Activated T-helper 1 cell treated with anti-CD3 and anti-CD28 coated beads, Interleukin-12 subunit alpha, Interleukin-12 subunit beta, Interleukin-2, Interleukin-4 antibody, amounts not matched to agents 30 ng/mL and 10 ng/mL and 1 ng/mL, durations not matched to agents 14 hours and 24 hours and 36 hours (primary cell): ENCODE measurements around the gene FAM83C. TPM values are rescaled to one million over a fixed set of nuclear protein-coding genes. Genes with fewer than 3 reads are reported as not detected.
"Not testable (repeated sequence)": the region's sequence is repeated elsewhere in the genome, so short reads cannot be mapped to it uniquely, and the experiment has no call there.

Experiments
- DNase-seq: peaks from one replicate; pipeline ENCODE4 v3.0.0; 2021; ENCODE audit warnings: low spot score
- H3K27ac Mint-ChIP-seq: one replicate; pipeline ENCODE4 v1.8.0; 2021; ENCODE audit warnings: mild to moderate bottlenecking, mixed read lengths
- H3K27me3 Mint-ChIP-seq: one replicate; pipeline ENCODE4 v1.8.0; 2022; ENCODE audit warnings: mild to moderate bottlenecking, moderate library complexity, mixed read lengths; ENCODE audit not compliant: insufficient read depth
- H3K36me3 Mint-ChIP-seq: one replicate; pipeline ENCODE4 v1.8.0; 2021; ENCODE audit warnings: low read depth, mixed read lengths
- H3K4me1 Mint-ChIP-seq: one replicate; pipeline ENCODE4 v1.8.0; 2021; ENCODE audit warnings: low read depth, mixed read lengths
- H3K4me3 Mint-ChIP-seq: one replicate; pipeline ENCODE4 v1.8.0; 2021; ENCODE audit warnings: mild to moderate bottlenecking, moderate library complexity, mixed read lengths
- H3K9me3 Mint-ChIP-seq: one replicate; pipeline ENCODE4 v1.8.0; 2021; ENCODE audit warnings: mixed read lengths
- intact Hi-C: fragments of 100-400 bp; cut with micrococcal nuclease; formaldehyde crosslinking; loops from one replicate; pipeline ENCODE4 v1.15.1; 2024
- total RNA-seq: library from RNA; stranded (reverse); gene quantifications from 2 replicates; pipeline ENCODE4 v1.2.3, GENCODE V29; 2022

The FAM83C gene
- total RNA-seq, 1 donor from 2014 or later, result not detected

GRCh38 chr20:35327074-35327976 lies 35.1 kb upstream of the FAM83C start:
- DNase-seq, result no peak
- Mint-ChIP-seq H3K9me3 (no peaks in the 10 kb centered on the region), H3K27ac (no peak overlapping the region), H3K36me3 (peaks cover 6% of the 10 kb centered on the region), H3K4me3 (no peak overlapping the region), H3K4me1 (peaks cover 59% of the 10 kb centered on the region), H3K27me3 (no peaks in the 10 kb centered on the region)
- intact Hi-C loops, result no loop called here

- Mint-ChIP-seq H3K27me3 (no peaks in the 10 kb centered on the region), H3K27ac (no peak overlapping the region), H3K9me3 (no peaks in the 10 kb centered on the region), H3K4me3 (no peak overlapping the region), H3K4me1 (peaks cover 57% of the 10 kb centered on the region), H3K36me3 (peaks cover 6% of the 10 kb centered on the region)
- DNase-seq, result no peak
- intact Hi-C loops, result no loop called here
These were observed 34.5 kb upstream of the FAM83C start for GRCh38 chr20:35326740-35327073.

GRCh38 chr20:35326021-35326739 lies 34.0 kb upstream of the FAM83C start:
- intact Hi-C loops, result no loop called here
- DNase-seq, result no peak
- H3K27me3 Mint-ChIP-seq, result no peaks in the 10 kb centered on the region
- peaks cover 6% of the 10 kb centered on the region for H3K36me3 Mint-ChIP-seq
- H3K27ac Mint-ChIP-seq, result peak overlapping the region; percentile 54
- peaks cover 52% of the 10 kb centered on the region for H3K4me1 Mint-ChIP-seq
- no peak overlapping the region for H3K4me3 Mint-ChIP-seq
- no peaks in the 10 kb centered on the region for H3K9me3 Mint-ChIP-seq

GRCh38 chr20:35325401-35325800 lies 33.2 kb upstream of the FAM83C start:
- intact Hi-C loops, result no loop called here
- no peaks in the 10 kb centered on the region for H3K27me3 Mint-ChIP-seq
- peaks cover 44% of the 10 kb centered on the region for H3K4me1 Mint-ChIP-seq
- peak overlapping the region; percentile 1 for H3K27ac Mint-ChIP-seq
- H3K4me3 Mint-ChIP-seq, result no peak overlapping the region
- DNase-seq, result no peak
- peaks cover 6% of the 10 kb centered on the region for H3K36me3 Mint-ChIP-seq
- H3K9me3 Mint-ChIP-seq, result no peaks in the 10 kb centered on the region

- peaks cover 2% of the 10 kb centered on the region for H3K36me3 Mint-ChIP-seq
- intact Hi-C loops, result no loop called here
- no peaks in the 10 kb centered on the region for H3K27me3 Mint-ChIP-seq
- no peaks in the 10 kb centered on the region for H3K9me3 Mint-ChIP-seq
- no peak for DNase-seq
- H3K4me3 Mint-ChIP-seq, result no peak overlapping the region
- H3K4me1 Mint-ChIP-seq, result peaks cover 34% of the 10 kb centered on the region
- H3K27ac Mint-ChIP-seq, result no peak overlapping the region
These were observed 28.3 kb upstream of the FAM83C start for GRCh38 chr20:35320396-35321126.

DNA sequence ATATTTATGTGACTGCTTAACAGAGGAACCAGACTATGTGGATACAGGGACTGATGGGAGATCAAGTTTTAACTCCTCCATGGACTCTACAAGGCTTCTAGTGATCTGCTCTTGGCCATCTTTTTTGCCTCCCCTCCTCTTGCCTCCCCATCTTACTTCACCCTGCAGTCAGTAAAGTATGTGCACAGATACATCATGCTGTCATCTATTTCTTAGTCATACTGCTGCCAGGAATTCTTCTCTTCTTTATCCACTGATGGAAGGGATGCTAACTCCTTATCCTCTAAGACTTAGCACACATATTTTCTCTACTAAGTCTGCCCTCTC lies 27.6 kb upstream of the FAM83C start:
- Mint-ChIP-seq H3K4me1 (peaks cover 41% of the 10 kb centered on the region), H3K36me3 (peaks cover 7% of the 10 kb centered on the region), H3K27ac (no peak overlapping the region)

GRCh38 chr20:35319192-35319870 lies 27.1 kb upstream of the FAM83C start:
- Mint-ChIP-seq H3K9me3 (no peaks in the 10 kb centered on the region), H3K27ac (no peak overlapping the region), H3K36me3 (peaks cover 9% of the 10 kb centered on the region), H3K4me1 (peaks cover 46% of the 10 kb centered on the region), H3K4me3 (no peak overlapping the region), H3K27me3 (no peaks in the 10 kb centered on the region)
- intact Hi-C loops, result no loop called here
- DNase-seq, result no peak

More for the DNA sequence above, 27.6 kb upstream of the FAM83C start:
- intact Hi-C loops, result no loop called here
- Mint-ChIP-seq H3K9me3 (no peaks in the 10 kb centered on the region), H3K4me3 (no peak overlapping the region), H3K27me3 (no peaks in the 10 kb centered on the region)
- no peak for DNase-seq

GRCh38 chr20:35318502-35319157 lies 26.4 kb upstream of the FAM83C start:
- Mint-ChIP-seq H3K4me1 (peaks cover 50% of the 10 kb centered on the region), H3K27ac (peak overlapping the region; percentile 7), H3K9me3 (no peaks in the 10 kb centered on the region), H3K36me3 (peaks cover 11% of the 10 kb centered on the region), H3K4me3 (no peak overlapping the region), H3K27me3 (no peaks in the 10 kb centered on the region)
- intact Hi-C loops, result no loop called here
- no peak for DNase-seq

DNA sequence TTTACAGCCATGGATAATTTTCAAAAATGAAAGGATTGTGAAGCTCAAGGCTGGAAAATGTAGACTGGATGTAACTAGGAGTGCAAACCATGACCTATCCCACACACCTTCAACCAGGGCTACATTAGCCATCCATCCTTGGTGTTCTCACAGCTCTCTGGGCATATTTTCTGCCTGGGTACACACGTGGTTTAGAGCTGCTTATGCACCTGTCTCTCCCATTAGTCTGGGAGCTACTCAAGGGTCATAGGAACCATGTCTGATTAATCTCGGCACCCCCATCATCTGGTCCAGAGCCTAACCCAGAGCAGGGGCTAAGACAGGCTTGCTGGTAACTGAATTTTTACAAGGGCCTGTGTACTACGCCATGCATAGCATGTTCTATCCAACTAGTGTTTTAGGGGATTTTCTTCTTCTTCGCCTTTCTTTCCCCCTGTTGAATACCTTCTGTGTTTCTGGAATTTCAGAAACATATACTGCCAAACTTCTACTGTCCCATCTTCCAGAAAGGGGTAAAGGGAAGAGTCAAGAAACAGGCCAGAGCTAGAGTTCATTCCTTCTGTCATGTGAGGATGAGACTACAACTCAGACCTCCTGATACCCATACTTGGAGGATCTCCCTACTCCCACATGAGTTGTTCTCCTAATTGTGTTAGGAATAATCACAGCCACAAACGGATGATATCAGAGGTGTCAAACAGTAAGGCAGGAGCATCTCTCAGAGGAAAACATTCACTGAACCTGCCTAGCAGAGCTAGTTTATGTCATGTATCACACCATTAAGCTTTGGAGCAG lies 25.4 kb upstream of the FAM83C start:
- peak overlapping the region; percentile 13 for H3K27ac Mint-ChIP-seq
- peaks cover 45% of the 10 kb centered on the region for H3K4me1 Mint-ChIP-seq

DNA sequence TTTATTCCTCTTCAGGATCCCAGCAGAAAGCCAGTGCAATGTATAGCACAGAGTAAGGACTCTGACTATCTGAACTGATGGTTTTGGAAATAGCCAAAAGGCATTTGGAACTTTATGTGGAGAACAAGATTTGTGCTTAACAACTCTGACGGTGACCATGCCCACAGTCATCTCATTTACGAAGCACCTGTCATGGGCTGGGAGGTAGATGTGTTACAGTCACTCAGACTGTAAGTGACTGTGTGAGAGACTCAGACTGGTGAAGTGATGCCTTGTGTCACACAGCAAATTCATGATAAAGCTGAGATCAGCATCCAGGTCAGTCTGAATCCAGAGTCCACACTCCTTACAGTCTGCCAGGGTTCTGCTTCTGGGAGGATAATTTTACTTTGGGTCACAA lies 23.9 kb upstream of the FAM83C start:
- H3K4me3 Mint-ChIP-seq, result no peak overlapping the region

More for the DNA sequence above, 25.4 kb upstream of the FAM83C start:
- H3K27me3 Mint-ChIP-seq, result no peaks in the 10 kb centered on the region
- intact Hi-C loops, result no loop called here
- no peak overlapping the region for H3K4me3 Mint-ChIP-seq
- no peaks in the 10 kb centered on the region for H3K9me3 Mint-ChIP-seq
- DNase-seq, result no peak
- peaks cover 10% of the 10 kb centered on the region for H3K36me3 Mint-ChIP-seq

GRCh38 chr20:35315632-35316020 lies 23.4 kb upstream of the FAM83C start:
- Mint-ChIP-seq H3K27ac (peak overlapping the region; percentile 65), H3K4me1 (peaks cover 61% of the 10 kb centered on the region), H3K36me3 (peaks cover 18% of the 10 kb centered on the region)
- H3K4me3 Mint-ChIP-seq, H3K27me3 Mint-ChIP-seq, H3K9me3 Mint-ChIP-seq, DNase-seq, intact Hi-C loops: not testable (repeated sequence)

More for the DNA sequence above, 23.9 kb upstream of the FAM83C start:
- H3K36me3 Mint-ChIP-seq, result peaks cover 16% of the 10 kb centered on the region
- DNase-seq, result no peak
- no peaks in the 10 kb centered on the region for H3K27me3 Mint-ChIP-seq
- intact Hi-C loops, result no loop called here
- no peaks in the 10 kb centered on the region for H3K9me3 Mint-ChIP-seq
- H3K27ac Mint-ChIP-seq, result peak overlapping the region; percentile 30
- H3K4me1 Mint-ChIP-seq, result peaks cover 58% of the 10 kb centered on the region
